NCI-H1417 (cell line): Measurements from ENCODE around the gene LRBA.

Experiments used
- DNase-seq, 3 experiments: peaks; one replicate each; lab custom pipeline; 2025; lab: John Stamatoyannopoulos, UW

LRBA gene

DNA sequence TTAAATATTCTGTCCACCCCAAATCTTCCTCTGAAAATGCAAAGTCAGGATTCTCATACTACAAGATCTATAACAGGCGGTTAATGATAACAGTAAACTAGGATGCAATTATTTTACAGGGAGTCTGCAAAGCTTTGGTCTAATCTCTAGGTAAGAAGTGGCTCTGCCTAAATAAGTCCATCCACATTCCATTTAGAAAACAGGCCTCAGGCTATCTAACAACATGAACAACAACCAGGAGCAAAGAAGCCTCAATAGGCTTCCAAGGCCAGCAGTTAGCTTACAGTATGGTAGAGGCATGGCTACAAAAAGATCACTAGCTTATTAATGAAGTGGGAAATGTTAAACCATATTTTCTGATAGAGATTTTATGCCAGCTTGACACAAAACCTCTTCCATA, 426.8 kb downstream of the LRBA start:
- DNase-seq, result peak in 1 of 3 experiments; percentile 5

DNA sequence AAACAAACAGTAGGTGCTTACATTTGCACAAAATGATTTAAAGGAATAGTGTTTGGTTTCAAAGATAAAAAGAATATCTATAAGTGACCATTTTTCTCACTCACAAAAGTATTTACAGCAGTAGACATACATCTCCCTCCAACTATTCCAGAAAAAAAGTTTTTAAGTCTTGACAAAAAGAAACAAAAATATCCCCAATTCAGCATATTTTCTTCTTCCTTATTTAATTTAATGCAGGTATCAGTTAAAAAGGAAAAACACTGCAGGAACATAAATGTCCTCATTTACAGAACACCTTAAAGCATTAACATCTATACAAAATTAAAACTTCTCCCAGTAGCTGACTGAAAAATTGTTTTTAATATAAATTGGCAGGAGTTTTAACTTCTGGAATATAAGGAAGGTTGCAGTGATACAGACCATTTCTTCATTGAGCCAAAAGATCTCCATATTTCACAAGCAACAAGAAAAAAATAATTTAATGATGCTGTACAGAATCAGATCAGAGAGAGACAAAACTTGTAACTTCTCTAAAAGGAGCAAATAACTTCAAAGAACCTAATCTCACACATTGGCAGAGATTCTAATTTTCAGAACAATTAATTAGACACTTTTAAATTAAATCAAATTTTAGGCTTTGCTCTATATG, 428.8 kb downstream of the LRBA start:
- DNase-seq, result no peak

DNA sequence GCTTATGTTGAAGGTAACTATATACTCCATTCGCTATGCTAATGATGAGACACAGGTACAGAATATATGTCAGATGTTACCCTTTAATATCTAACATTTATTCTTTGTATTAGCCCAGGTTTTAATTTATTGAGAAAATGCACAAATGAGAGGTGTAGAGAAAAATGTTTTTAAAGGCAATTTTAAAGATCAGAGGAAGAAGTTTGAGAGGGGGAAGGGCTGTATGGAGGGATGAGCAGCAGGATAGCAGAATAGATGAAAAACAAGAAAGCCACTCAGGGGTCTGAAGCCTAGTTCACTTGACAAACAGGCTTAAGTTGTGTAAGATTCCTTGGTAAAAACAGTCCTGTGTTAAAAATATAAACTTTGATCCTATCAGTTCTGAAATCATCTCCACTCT, 429.5 kb downstream of the LRBA start:
- no peak for DNase-seq

- no peak for DNase-seq
Measured at GRCh38 chr4:150584111-150584915, 430.8 kb downstream of the LRBA start.

DNA sequence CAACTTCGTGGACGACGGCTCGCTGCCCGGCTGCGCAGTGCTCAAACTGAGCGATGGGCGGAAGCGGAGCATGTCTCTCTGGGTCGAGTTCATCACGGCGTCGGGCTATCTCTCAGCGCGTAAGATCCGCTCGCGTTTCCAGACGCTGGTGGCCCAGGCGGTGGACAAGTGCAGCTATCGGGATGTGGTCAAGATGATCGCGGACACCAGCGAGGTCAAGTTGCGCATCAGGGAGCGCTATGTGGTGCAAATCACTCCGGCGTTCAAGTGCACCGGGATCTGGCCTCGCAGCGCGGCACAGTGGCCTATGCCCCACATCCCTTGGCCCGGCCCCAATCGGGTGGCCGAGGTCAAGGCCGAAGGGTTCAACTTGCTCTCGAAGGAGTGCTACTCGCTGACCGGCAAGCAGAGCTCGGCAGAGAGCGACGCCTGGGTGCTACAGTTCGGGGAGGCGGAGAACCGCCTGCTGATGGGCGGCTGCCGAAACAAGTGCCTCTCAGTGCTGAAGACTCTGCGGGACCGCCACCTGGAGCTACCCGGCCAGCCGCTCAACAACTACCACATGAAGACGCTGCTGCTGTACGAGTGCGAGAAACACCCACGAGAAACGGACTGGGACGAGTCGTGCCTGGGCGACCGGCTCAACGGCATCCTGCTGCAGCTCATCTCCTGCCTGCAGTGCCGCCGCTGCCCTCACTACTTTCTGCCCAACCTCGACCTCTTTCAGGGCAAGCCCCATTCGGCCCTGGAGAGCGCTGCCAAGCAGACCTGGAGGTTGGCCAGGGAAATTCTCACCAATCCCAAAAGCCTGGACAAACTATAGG, 431.6 kb downstream of the LRBA start:
- DNase-seq, result no peak

GRCh38 chr4:150582873-150583286, 432.2 kb downstream of the LRBA start:
- no peak for DNase-seq

GRCh38 chr4:150582146-150582872, 432.8 kb downstream of the LRBA start, which contains the start of gene MAB21L2:
Gene MAB21L2 (plus strand): TSS chr4:150582151. CDS start chr4:150583030, 879 bp downstream.
- DNase-seq, result no peak

DNA sequence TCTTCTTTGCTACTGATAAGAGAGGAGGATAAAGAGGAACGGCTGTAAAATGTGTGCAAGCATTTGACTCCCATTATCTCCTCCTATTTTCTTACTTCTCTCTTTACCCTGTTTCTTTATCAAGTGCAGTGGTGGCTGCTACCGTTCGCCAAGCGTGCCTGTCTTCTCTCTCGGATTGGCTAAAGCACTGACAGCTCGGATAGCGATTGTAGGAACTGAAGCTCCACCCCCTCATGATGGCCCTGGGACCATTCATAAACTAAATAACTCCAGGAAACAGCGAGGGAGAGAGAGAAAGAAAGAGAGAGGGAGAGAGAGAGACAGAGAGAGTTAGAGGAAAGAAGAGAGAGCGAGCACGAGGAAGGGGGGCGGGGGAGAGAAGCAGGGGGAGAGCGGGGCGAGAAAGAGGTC, 433.4 kb downstream of the LRBA start:
- DNase-seq, result no peak

DNA sequence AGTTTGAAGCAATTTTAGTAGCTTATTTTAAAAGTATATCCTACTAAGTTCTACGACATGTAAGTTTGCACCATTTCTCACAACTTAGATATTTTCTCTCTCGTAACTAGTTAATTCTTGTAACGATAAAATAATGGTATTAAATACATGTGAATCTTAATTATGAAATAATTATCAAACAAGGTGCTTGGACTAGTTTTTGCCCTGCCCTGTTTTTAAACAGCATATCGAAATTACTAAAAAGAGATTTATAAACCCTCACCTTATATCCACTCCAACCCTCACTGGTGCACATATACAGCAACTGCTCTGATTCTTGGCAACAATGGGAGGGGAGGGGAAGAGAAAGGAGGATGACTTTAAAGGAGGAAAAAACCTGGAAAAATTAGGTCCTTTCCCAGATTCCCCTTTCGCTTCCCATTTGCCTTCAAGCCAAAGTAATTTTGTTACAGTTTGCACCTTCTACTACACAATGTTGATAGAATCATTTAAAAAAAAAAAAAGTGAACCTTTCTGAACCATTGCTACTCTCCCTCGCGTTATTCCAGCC, 434.0 kb downstream of the LRBA start:
- DNase-seq, result no peak

GRCh38 chr4:150580306-150580705, 434.8 kb downstream of the LRBA start:
- DNase-seq, result no peak

GRCh38 chr4:150579551-150580234, 435.4 kb downstream of the LRBA start:
- DNase-seq, result no peak

GRCh38 chr4:150578745-150579501, 436.2 kb downstream of the LRBA start:
- peak; percentile 39 to 86 (median 83) for DNase-seq

DNA sequence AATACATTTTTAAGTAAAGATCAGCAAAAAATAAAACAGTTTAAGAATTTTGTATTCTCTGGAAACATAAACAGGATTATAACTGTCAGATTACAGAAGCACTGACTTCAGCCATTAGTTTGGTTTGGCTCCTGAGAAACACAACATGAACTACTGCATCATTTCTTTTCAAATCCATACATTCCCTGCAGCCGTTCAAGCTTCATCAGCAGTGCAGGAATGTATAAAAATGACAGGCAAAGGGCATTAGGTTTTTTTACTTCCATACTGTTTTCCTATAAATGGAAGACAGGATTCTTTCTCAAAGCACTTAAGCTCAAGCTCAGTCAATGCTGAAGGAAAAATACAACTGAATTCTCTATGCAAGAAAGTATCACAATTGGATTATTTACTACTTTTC, 437.3 kb downstream of the LRBA start:
- peak in 1 of 3 experiments; percentile 7 for DNase-seq

DNA sequence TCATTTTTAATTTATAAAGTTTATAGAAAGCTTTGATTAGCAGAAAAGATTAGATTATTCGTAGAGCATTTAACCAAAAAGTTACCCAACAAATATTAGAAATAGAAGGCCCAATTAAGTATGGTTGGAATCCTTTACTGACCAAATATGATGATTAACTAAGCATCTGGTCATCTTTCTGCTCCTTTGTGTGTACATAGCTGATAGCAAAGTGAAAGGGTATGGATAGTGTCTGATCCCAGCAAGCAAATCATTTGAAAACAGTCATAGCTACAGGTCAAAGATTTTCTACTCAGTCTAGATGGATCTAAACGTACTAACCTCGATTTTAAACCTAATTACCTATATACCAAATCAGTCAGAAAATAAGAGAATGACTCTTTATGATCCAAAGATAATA, 440.4 kb downstream of the LRBA start:
- no peak for DNase-seq

- DNase-seq, result no peak
Measured at GRCh38 chr4:150573534-150573933, 441.6 kb downstream of the LRBA start.

GRCh38 chr4:150572704-150573504, 442.2 kb downstream of the LRBA start:
- DNase-seq, result peak in 2 of 3 experiments; percentile 7 to 29

GRCh38 chr4:150570862-150571261, 444.2 kb downstream of the LRBA start:
- peak; percentile 15 to 85 (median 63) for DNase-seq

DNA sequence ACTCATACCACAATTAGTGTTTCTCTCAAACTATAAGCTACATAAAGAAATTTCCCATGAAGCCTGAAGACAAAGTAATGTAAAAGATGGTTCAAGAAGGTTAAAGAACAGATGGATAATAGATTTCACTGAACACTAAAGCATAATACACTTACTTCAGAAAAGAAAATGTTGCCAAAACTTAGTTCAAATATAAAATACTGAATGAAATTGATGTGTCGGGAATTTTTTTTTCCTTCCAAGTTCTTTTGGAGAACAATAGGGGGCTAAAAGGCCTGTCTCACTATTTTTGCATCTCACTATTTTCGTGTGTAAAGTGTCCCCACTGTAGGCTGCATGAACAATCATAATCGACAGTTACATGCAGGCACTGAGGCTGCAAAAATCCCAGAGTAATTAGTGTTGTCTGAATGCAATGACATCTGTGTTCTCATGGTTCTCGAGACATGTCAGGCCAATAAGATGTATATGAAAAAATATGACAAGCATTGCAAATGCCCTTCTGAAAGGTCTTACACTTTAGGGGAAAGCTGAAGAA, 445.0 kb downstream of the LRBA start:
- DNase-seq, result peak in 1 of 3 experiments; percentile 28
